HG03378 (cell line): Measurements from ENCODE around the gene AADAC.
"Not testable (repeated sequence)": the region's sequence is repeated elsewhere in the genome, so short reads cannot be mapped to it uniquely, and the experiment has no call there.

ENCODE experiments used
- ATAC-seq: cut with Tn5 transposase; IDR thresholded peaks from one replicate; pipeline ENCODE4 v1.9.1; 2021; ENCODE audit warnings: mild to moderate bottlenecking, moderate library complexity; ENCODE audit not compliant: unreplicated experiment

The AADAC gene, protein sequence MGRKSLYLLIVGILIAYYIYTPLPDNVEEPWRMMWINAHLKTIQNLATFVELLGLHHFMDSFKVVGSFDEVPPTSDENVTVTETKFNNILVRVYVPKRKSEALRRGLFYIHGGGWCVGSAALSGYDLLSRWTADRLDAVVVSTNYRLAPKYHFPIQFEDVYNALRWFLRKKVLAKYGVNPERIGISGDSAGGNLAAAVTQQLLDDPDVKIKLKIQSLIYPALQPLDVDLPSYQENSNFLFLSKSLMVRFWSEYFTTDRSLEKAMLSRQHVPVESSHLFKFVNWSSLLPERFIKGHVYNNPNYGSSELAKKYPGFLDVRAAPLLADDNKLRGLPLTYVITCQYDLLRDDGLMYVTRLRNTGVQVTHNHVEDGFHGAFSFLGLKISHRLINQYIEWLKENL

DNA sequence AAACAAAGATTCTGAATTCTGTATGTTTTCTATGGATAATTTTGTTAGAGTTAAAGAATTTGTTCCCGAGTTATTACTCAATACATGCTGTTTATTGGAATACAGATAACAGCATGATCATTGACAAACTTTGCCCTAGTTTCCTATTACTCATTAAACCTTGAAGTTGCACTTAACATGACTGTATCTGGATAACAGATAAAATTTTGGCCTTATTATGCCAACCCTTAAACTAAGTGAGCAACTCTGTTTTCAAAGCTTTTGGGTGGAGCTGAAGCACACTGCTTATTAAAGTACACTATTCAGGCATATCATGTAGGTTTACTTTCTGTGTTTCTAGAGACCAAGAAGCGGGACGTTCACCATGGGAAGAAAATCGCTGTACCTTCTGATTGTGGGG, at the start of gene AADAC:
AADAC (plus strand) TSS at position 318 of the 400 bp plus-strand sequence; CDS start at position 365, 47 bp downstream.
- ATAC-seq: no peak

DNA sequence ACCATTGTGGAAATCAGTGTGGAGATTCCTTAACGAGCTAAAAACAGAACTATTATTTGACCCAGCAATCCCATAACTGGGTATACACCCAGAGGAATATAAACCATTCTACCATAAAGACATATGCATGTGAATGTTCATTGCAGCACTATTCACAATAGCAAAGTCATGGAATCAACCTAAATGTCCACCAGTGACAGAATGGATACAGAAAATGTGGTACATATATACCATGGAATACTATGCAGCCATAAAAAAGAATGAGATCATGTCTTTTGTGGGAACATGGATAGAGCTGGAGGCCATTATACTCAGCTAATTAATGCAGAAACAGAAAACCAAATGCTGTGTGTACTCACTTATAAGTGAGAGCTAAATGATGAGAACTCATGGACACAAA, 49.2 kb upstream of the AADAC start:
- ATAC-seq: not testable (repeated sequence)

DNA sequence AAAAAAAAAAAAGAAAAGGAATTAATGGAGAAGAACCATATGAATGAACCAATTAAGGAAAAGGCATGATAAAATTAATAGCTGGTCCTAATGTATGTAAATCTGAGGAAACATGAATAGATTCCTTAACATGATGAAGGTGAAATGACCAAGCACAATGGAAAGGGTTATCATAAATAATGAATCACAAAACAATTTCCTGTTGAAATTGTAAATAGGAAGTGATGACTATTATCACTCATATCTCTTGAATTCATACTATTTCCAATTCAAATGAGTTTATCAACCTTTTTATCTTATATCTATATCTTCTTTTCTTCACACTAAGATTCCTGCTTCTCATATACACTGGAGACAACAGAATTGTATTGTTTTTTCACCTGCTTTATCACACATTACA, 48.2 kb upstream of the AADAC start:
- no peak for ATAC-seq

DNA sequence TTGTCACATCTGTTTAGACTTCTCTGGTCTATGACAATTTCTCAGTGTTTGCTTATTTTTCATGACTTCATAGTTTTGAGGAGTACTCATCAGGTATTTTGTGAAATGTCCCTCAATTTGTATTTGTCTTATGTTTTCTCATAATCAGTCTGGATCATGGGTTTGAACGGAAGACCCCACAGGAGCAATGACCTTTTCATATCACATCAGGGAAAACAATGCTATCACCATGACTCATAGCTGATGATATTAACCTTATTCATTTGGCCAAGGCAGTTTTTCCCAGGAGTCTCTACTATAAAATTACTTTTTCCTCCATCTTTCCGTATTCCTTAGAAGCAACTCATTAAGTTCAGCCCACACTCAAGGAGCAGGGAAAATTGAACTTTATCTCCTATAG, 47.5 kb upstream of the AADAC start:
- no peak for ATAC-seq

DNA sequence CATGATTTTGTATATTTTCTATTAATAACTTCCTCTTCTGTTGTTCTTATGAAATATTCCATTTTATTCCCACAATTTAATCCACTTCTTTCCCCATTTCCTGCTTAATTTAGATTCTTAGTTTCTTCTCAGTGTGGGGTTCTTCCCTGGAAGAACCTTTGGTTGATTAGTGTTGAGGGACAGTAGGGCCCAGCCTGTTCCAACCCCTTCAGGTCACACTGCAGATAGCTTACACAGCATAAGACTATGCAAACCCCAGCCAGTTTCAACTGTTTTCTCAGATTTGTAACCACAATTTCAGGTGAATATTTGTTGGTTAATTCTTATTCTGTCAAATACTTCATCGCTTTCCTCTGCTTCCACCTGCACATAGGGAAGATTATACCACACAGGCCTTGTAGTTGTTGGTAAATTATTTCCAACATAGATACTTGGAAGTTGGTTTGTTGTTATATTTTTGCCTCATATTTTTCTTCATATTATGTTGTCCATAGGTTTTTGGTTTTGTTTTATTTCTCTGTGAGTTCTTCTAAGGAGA, 45.5 kb upstream of the AADAC start:
- ATAC-seq: no peak

DNA sequence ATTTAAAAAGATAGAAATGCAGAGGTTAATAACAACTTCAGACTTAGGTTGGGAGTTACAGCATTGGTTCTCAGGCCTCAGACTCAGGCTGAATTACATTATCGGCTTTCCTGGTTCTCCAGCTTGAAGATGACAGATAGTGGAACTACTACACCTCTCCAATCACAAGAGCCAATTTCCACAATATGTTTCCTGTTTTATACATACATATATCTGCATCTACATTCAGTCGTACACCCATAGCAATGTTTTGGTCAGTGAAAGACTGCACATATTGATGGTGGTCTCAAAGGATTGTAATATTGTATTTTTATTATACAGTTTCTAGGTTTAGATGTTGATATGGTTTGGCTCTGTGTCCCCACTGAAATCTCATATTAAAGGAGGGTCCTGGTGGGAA, 44.7 kb upstream of the AADAC start:
- no peak for ATAC-seq

DNA sequence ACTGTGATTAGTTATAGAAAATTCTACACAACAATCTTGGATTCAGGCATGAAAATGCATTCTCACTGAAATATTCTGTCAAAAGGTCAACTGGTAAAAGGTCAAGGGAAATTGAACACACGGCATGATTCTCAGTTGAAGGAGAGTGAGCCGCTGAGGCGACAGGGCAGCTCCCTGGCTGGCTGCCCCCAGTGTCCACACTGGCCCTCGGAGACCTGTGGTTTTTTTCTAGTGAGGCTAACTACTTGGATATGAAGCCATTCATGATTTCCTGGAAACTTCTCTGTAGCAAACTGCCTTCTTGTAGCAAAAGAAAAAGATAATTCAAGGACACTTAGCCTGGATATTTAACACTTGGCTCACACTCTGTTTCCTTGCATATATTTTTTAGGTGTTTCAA, 43.0 kb upstream of the AADAC start:
- ATAC-seq: no peak

DNA sequence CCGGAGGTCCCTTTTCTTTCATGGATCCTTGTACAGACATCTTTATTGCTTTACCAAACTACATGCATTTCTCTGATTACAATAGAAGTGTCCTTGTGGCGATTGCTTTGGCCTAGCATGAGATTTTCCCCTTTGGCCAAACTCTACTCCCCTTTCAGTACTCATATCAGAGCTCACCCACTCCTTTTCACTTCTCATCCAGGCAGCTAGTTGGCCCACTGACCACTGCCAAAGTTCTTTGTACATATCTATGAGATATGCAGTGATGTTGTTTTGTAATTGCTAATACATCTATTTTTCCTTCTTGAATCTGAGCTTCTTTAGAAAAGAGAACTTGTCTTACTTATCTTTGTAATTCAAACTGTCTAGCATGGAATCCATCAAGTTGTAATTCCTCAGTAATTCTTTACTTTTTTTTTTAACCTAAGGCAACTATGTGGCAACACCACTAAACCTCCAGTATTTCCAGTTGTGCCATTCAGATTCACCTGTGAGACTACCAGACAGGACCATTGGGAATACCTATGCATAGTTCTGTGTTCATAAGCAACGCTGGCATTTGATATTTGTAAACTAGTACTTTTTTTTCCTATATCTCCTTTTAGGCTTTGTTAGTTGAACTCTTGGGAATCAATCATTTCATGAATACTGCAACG, 41.0 kb upstream of the AADAC start:
- no peak for ATAC-seq

DNA sequence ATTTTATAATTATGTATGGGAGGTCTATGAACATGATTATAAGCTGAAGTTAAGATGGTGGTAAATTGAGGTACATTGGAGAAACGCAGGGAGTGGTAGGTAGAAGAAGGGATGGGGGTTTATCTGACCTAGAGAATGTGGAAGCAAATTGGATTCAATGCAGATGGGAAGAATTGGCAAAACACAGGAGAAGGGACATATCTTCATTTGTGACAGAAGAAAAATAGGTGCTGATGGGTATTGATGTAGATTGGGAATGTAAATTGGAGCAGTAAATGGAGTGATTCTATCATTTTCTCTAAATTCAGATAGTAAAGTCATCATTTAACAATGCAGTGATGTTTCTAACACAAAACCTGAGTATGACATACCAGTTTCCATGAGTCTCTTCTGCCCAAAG, 39.7 kb upstream of the AADAC start:
- no peak for ATAC-seq

DNA sequence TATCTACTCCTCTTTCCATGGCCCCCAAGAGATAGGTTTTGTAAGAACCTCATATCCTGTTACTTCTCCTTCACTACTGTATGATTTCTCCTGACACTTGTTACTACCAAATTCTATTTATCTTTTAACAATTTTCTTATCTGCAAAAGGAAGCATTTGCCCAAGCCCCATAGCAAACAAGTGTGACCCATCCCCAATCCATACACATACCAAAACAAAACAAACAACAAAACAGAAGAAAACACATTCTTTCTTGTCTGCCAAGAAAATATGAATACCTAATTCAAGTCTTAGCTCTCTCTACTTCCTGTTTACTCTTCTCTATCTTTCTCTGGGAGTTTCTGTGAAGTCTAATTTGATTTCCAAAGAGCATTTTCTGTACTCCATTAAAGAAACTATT, 39.0 kb upstream of the AADAC start:
- no peak for ATAC-seq

DNA sequence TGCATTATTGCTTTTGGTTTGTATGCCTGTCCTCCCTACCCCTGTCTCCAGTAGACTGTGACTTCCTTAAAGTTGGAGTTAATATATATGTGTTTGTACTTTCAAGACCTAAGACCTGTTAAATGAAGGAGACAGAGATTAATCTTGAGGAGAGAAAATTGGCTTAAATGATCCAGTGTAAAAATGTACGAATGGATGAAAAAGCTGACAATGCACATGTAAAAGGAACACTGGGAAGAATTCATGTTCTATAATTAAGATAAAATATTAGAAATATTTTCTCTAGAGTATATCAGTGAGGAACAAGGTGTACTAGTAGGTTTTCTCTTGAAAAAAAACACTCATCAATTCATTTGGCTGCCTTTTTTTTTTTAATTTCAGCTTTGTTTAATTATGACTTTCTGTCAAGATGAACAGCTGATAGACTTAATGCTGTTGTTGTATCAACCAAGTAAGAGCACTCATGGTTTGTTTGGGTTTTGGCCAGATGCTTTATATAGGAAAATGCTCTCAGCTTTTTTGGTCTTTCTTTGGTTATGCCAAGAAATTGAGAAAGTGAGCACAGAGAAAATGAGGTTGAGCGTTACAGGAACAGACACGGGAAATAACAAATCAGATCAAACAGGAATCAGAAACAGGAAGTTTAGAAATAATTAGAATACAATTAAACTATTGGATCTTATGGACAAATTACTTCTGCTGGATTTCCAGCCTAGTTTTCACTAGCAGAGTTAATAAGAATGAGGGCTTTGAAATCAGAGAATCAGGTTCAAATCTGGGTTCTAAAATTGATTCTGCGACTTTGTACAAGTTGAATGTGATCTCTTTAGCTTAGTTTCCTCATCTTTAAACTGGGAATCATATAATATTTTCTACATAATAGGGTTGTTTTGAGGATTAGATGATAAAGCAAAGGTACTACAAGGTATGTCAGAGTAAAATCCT, 38.3 kb upstream of the AADAC start:
- no peak for ATAC-seq

DNA sequence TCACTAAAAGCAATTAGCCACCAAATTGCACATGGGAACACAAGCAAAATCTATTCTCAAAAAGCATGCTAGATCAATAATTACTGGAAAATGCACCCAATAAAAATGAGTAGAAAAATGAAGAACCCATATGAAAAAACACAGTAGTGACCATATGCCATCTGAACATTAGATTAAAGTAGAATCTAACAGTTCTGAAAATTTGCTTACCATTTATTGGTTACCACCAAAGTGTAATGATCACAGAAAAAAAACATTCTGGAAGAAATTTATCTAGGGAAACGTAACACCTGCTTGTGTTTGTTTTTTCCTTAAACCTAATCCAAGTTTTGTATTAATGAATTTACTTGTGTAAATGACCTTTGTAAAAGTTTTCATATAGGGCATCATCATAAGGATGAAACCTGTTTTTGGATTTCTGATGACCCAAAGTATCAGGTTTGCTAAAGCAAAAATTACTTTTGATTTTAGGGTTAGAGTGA, 37.6 kb upstream of the AADAC start:
- no peak for ATAC-seq

DNA sequence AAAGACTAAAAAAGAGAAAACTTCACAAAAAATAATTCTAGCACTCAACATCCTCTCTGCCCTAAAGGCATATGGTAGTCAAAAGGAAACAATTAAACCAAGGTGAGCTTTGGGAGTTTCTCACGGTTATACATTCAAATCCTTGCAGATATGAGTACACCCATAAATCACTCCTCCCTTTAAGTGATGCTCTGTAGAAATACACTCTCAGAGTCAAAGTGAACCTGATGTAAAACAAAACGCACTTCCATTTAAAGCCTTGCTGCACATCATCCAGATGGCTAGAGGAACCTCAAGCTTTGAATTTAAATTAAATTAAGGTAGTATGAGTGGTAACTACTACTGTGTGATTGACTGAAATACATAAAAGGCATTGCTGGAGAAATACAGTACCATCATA, 36.0 kb upstream of the AADAC start:
- no peak for ATAC-seq

DNA sequence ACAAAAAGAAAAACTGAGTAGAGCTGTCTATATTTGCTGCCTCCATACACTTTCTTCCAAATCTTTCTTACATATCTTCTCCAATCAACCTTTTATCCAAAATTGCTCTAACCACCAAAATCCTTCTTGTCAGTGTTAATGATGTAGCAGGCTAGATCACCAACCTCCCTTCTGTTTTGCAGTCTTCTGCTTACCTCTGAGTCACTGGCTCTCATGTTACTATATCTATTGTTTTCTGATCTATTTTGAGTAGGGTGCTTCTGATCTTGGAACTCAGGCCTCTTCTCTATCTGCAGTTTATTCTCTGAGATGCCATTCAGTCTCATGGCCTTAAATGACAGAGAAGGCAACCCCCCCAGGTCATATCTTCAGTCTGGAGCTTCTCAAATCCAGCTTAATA, 26.3 kb upstream of the AADAC start:
- no peak for ATAC-seq

DNA sequence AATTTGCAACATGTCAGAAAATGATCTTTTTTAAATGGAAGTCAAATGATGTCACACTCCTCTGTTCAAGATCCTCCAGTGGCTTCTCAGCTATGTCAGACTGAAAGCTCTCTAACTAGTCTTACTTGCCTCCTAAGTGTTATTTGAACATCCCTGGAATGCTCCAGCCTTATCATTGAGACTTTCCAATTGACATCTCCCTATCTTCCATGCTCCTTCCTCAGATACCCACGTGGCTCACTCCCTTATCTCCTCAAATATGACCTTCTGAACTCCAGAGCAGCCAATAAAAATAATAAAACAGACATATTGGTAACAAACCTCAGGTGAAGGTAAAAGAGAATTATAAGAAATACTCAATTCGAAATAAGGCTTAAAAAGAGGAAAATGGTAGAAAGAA, 25.5 kb upstream of the AADAC start:
- ATAC-seq: no peak

DNA sequence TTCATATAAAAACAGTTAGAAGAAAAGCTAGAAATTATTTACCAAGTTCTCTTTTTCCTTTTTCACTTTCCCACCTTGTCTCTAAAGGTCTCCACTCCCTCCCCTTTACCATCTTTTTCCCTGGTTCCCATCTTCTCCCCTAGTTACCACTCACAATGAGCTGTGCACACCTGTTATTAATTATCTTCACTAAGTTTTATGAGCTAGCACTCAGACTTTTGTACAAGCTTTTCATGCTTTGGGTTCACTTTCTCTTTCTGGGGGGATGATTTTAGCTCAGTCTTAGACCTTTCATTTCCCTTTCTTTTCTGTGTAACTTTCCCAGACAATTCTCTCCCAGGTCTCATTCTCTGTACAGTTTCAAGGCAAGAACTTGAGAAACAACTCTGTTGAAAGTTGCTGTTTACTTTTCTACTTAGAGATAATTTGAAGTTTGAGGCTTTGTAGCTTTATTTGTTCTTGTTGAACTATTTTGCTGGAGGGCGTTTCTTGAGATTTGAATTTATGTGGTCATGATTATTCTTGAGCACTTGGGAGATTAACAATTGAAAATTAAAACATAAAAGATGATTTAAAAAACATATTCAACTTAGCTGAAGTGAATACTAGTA, 24.0 kb upstream of the AADAC start:
- no peak for ATAC-seq

DNA sequence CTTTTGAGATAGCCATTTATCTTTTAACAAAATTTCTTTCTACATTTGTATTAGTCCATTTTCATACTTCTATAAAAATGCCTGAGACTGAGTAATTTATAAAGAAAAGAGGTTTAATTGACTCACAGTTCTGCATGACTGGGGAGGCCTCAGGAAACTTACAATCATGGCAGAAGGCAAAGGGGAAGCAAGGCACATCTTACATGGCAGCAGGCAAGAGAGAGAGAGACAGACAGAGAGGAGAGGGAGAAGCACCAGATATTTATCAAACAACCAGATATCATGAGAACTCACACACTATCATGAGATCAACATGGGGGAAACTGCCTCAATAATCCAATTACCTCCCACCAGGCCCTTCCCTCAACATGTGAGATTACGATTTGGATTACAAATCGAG, 23.2 kb upstream of the AADAC start:
- ATAC-seq: not testable (repeated sequence)

DNA sequence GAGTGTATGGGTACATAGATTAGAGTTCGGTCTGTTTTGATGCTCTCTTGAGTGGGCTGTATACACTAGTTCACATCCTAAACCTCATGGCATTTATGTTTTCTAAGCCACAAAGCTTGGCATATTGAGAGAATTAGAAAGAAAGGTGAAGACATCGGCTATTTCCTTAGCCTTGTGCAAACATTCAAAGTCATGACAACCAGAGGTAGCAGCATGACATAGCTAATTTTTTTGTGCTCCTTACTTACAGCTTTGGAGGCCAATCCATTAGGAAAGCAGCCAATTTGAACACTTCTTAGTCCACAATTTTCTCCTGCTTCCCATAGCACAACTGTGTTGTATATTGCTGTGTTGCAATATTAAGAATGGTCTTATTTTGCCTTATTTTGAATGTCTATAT, 21.5 kb upstream of the AADAC start:
- ATAC-seq: no peak

DNA sequence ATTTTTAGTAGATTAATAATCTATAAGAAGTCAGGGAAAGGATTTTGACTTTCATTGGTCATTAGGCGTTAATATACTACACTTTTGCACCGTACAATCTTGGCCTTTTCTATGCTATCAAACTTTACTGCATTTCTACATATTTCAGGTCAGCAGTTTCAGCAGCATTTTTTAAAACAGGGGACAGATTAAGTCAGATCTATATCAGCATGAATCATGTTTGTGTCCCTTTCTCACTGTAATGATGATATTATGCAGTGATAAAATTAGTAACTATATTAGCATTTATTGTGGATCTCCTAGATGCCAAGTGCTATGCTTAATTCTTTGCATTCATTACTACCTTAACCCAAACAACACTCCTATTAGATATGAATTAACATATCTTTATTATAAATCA, 20.3 kb upstream of the AADAC start:
- no peak for ATAC-seq

DNA sequence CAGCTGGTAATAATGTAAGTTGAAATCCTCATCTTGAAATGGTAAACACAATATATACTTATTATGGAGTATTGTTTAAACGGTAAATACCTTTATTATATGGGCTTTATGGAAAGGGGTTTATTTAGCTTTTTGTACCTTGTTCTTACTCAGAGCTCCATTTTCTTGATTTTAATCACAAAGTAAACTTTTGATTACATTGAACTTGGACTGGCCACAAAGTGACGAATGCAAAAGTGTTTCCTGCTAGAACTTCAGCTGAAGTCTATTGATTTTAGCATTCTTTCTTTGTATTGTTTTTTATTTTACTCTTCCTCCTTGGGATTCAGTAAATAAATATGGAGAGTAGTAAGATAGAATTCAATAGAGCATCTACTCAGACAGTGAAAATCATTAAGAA, 19.8 kb upstream of the AADAC start:
- no peak for ATAC-seq

DNA sequence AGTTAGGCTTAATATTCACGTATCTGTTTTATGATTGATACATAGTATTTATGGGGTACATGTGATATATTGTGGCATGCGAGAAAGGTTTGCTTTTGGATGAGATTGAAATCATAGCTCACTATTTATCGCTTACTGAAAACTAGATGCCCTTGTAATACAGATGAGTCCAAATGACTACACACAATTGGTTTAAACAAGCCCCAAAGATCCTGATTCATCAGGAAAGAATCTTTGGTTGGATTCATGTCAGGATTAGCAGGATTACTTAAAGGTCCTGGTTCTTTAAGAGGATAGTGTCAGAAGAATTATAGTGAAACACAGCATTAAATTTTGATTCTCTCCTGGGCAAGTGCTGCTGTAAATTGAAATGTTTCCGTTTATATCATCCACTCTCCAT, 18.6 kb upstream of the AADAC start:
- ATAC-seq: no peak
